Neuronal stem cell (in vitro differentiated cells): ENCODE results near the gene BMAL1.

ENCODE experiments used
- DNase-seq: peaks from one replicate; pipeline ENCODE4 v3.0.0-alpha.2; 2013; ENCODE audit warnings: low spot score
- H2AFZ ChIP-seq: one replicate; pipeline ENCODE4 v1.6.1; 2013; ENCODE audit warnings: mild to moderate bottlenecking, low read length, inconsistent platforms
- H2AK5ac ChIP-seq: 2 replicates; pipeline ENCODE4 v1.6.1; 2013; ENCODE audit warnings: low read depth, mild to moderate bottlenecking, inconsistent platforms, low read length, moderate library complexity, mixed read lengths
- H2BK120ac ChIP-seq: 2 replicates; pipeline ENCODE4 v1.6.1; 2013; ENCODE audit warnings: low read depth, mild to moderate bottlenecking, inconsistent platforms, low read length, moderate library complexity, mixed read lengths
- H2BK12ac ChIP-seq: one replicate; pipeline ENCODE4 v1.6.1; 2013; ENCODE audit warnings: low read length, inconsistent platforms
- H2BK15ac ChIP-seq: 2 replicates; pipeline ENCODE4 v1.6.1; 2013; ENCODE audit warnings: mild to moderate bottlenecking, low read length, inconsistent platforms, mixed read lengths
- H2BK5ac ChIP-seq: one replicate; pipeline ENCODE4 v1.6.1; 2013; ENCODE audit warnings: inconsistent platforms, mild to moderate bottlenecking, low read length, moderate library complexity
- H3K14ac ChIP-seq: one replicate; pipeline ENCODE4 v1.6.1; 2013; ENCODE audit warnings: low read length, inconsistent platforms
- H3K18ac ChIP-seq: 2 replicates; pipeline ENCODE4 v1.6.1; 2013; ENCODE audit warnings: low read length, inconsistent platforms
- H3K23ac ChIP-seq: 2 replicates; pipeline ENCODE4 v1.6.1; 2013; ENCODE audit warnings: low read depth, mild to moderate bottlenecking, mixed read lengths, low read length, inconsistent platforms; ENCODE audit not compliant: poor library complexity
- H3K27ac ChIP-seq: replicated peaks from 3 replicates; pipeline ENCODE4 v1.5.1; 2013; ENCODE audit warnings: low read length, inconsistent platforms
- H3K27me3 ChIP-seq, 3 experiments: 2 replicates each; pipeline ENCODE4 v1.6.1; 2013; ENCODE audit warnings: low read length in 3 of 3, mild to moderate bottlenecking in 2 of 3, inconsistent platforms in 1 of 3, low read depth in 1 of 3, mixed read lengths in 1 of 3, moderate library complexity in 1 of 3; ENCODE audit not compliant: control insufficient read depth in 3 of 3, insufficient read depth in 3 of 3
- H3K36me3 ChIP-seq, 2 donors: replicated peaks in 1 of 2; 2 replicates each; pipeline ENCODE4 v1.6.1; 2013; ENCODE audit warnings: low read length in 2 of 2; ENCODE audit not compliant: control insufficient read depth in 2 of 2, insufficient read depth in 2 of 2
- H3K4ac ChIP-seq: 2 replicates; pipeline ENCODE4 v1.6.1; 2013; ENCODE audit warnings: inconsistent platforms, mild to moderate bottlenecking, low read length, moderate library complexity
- H3K4me1 ChIP-seq, 2 donors: 1 replicate in 1 of 2; 2 replicates in 1 of 2; pipeline ENCODE4 v1.6.1; 2013; ENCODE audit warnings: low read length in 2 of 2, low read depth in 1 of 2; ENCODE audit not compliant: control insufficient read depth in 2 of 2, insufficient read depth in 1 of 2
- H3K4me2 ChIP-seq: one replicate; pipeline ENCODE4 v1.6.1; 2013; ENCODE audit warnings: mild to moderate bottlenecking, low read length, inconsistent platforms; ENCODE audit not compliant: insufficient read depth, poor library complexity, severe bottlenecking
- H3K4me3 ChIP-seq, 2 donors: 2 replicates each; pipeline ENCODE4 v1.5.1; 2013; ENCODE audit warnings: low read length in 2 of 2, mild to moderate bottlenecking in 2 of 2, inconsistent platforms in 1 of 2, moderate library complexity in 1 of 2
- H3K79me1 ChIP-seq: one replicate; pipeline ENCODE4 v1.6.1; 2013; ENCODE audit warnings: low read depth, mild to moderate bottlenecking, inconsistent platforms, low read length, moderate library complexity
- H3K9ac ChIP-seq: one replicate; pipeline ENCODE4 v1.6.1; 2013; ENCODE audit warnings: mild to moderate bottlenecking, low read depth, low read length, inconsistent platforms; ENCODE audit not compliant: poor library complexity
- H3K9me3 ChIP-seq, 2 donors: replicated peaks in 1 of 2; 2 replicates each; pipeline versions ENCODE3 to v1.6.1; 2013; ENCODE audit warnings: low read length in 2 of 2, mild to moderate bottlenecking in 2 of 2, inconsistent platforms in 1 of 2, low read depth in 1 of 2, mixed read lengths in 1 of 2, moderate library complexity in 1 of 2; ENCODE audit not compliant: control insufficient read depth in 2 of 2, insufficient read depth in 1 of 2
- H4K8ac ChIP-seq: one replicate; pipeline ENCODE4 v1.6.1; 2013; ENCODE audit warnings: low read depth, mild to moderate bottlenecking, inconsistent platforms, low read length, moderate library complexity
- H4K91ac ChIP-seq: one replicate; pipeline ENCODE4 v1.6.1; 2013; ENCODE audit warnings: low read length, low read depth, mild to moderate bottlenecking, inconsistent platforms; ENCODE audit not compliant: poor library complexity
- WGBS, 2 donors: extraction: QIAGEN DNeasy Blood & Tissue Kit; methylation state at CpG; one replicate each; pipeline ENCODE4 v1.1.7; 2013; ENCODE audit warnings: missing lambda C conversion rate in 2 of 2, mixed read lengths in 1 of 2; ENCODE audit not compliant: insufficient read length in 2 of 2, insufficient replicate concordance in 1 of 2; ENCODE audit errors: extremely low coverage in 2 of 2; 5-methylcytosine and 5-hydroxymethylcytosine counted together

The BMAL1 gene

GRCh38 chr11:13278609-13279486 is 1.3 kb downstream of the BMAL1 start:
- Histone ChIP-seq H2AK5ac (no peak overlapping the region), H2BK15ac (no peak overlapping the region), H3K18ac (no peak overlapping the region), H3K9me3 (no peaks in the 10 kb centered on the region), H3K23ac (no peak overlapping the region), H2BK120ac (no peak overlapping the region), H3K27ac (no peak overlapping the region), H3K27me3 (peaks cover 12 to 60% (median 49%) of the 10 kb centered on the region in 3 experiments), H2BK12ac (no peak overlapping the region), H4K91ac (no peak overlapping the region), H3K36me3 (no peaks in the 10 kb centered on the region), H3K4me1 (peaks cover 5 to 12% of the 10 kb centered on the region in 2 donors), H3K4ac (no peak overlapping the region), H3K4me2 (peak overlapping the region; percentile 96), H3K4me3 (peak overlapping the region; percentile 49 to 86), H3K79me1 (no peaks in the 10 kb centered on the region), H2BK5ac (no peak overlapping the region), H4K8ac (no peak overlapping the region), H3K9ac (peak overlapping the region; percentile 37), H2AFZ (peak overlapping the region; percentile 88), H3K14ac (no peak overlapping the region)
- DNase-seq = no peak
- WGBS, 2 donors = no CpG with 5 or more reads among the region's 61 CpGs

GRCh38 chr11:13279487-13279834 is 1.9 kb downstream of the BMAL1 start:
- Histone ChIP-seq H2BK15ac (no peak overlapping the region), H4K8ac (no peak overlapping the region), H3K9ac (no peak overlapping the region), H4K91ac (no peak overlapping the region), H3K36me3 (no peaks in the 10 kb centered on the region), H3K4ac (no peak overlapping the region), H2AK5ac (no peak overlapping the region), H2AFZ (no peak overlapping the region), H3K9me3 (no peaks in the 10 kb centered on the region), H3K23ac (no peak overlapping the region), H3K27me3 (peaks cover 12 to 56% (median 43%) of the 10 kb centered on the region in 3 experiments), H2BK12ac (no peak overlapping the region), H3K4me2 (no peak overlapping the region), H2BK120ac (no peak overlapping the region), H3K14ac (no peak overlapping the region), H3K79me1 (no peaks in the 10 kb centered on the region), H3K27ac (no peak overlapping the region), H3K4me1 (peaks cover 5 to 14% of the 10 kb centered on the region in 2 donors), H3K18ac (no peak overlapping the region), H3K4me3 (no peak overlapping the region), H2BK5ac (no peak overlapping the region)
- no CpG with 5 or more reads among the region's 3 CpGs for WGBS, 2 donors
- no peak for DNase-seq

- Histone ChIP-seq H3K23ac (no peak overlapping the region), H3K79me1 (no peaks in the 10 kb centered on the region), H2BK5ac (no peak overlapping the region), H3K18ac (no peak overlapping the region), H3K14ac (no peak overlapping the region), H2BK12ac (no peak overlapping the region), H2BK120ac (no peak overlapping the region), H3K9ac (no peak overlapping the region), H2AFZ (no peak overlapping the region), H2AK5ac (no peak overlapping the region), H3K4me1 (peaks cover 5 to 14% of the 10 kb centered on the region in 2 donors), H2BK15ac (no peak overlapping the region), H3K4me2 (no peak overlapping the region), H3K27me3 (peaks cover 12 to 52% (median 36%) of the 10 kb centered on the region in 3 experiments), H4K91ac (no peak overlapping the region), H3K27ac (no peak overlapping the region), H3K4ac (no peak overlapping the region), H4K8ac (no peak overlapping the region), H3K4me3 (no peak overlapping the region), H3K9me3 (no peaks in the 10 kb centered on the region), H3K36me3 (no peaks in the 10 kb centered on the region)
- no CpG with 5 or more reads among the region's 3 CpGs for WGBS, 2 donors
- no peak for DNase-seq
Observed at GRCh38 chr11:13280092-13280722, 2.6 kb downstream of the BMAL1 start.

- H2BK5ac ChIP-seq = no peak overlapping the region
- no peak overlapping the region for H3K27ac ChIP-seq
- no peak overlapping the region for H2AK5ac ChIP-seq
- H3K9me3 ChIP-seq = no peaks in the 10 kb centered on the region
- H3K4me2 ChIP-seq = no peak overlapping the region
- H3K79me1 ChIP-seq = no peaks in the 10 kb centered on the region
- H3K23ac ChIP-seq = no peak overlapping the region
- H2BK15ac ChIP-seq = no peak overlapping the region
- no peak overlapping the region for H3K9ac ChIP-seq
- H2BK120ac ChIP-seq = no peak overlapping the region
- H3K4me1 ChIP-seq = peaks cover 5 to 14% of the 10 kb centered on the region in 2 donors
- no peaks in the 10 kb centered on the region for H3K36me3 ChIP-seq
- no peak overlapping the region for H4K91ac ChIP-seq
- H3K4me3 ChIP-seq = no peak overlapping the region
- peaks cover 12 to 46% (median 32%) of the 10 kb centered on the region in 3 experiments for H3K27me3 ChIP-seq
- no peak overlapping the region for H3K14ac ChIP-seq
- H4K8ac ChIP-seq = no peak overlapping the region
- H2AFZ ChIP-seq = no peak overlapping the region
- DNase-seq = no peak
- no peak overlapping the region for H3K18ac ChIP-seq
- no peak overlapping the region for H2BK12ac ChIP-seq
- H3K4ac ChIP-seq = no peak overlapping the region
- WGBS, 2 donors = no CpG with 5 or more reads among the region's 3 CpGs
Observed at GRCh38 chr11:13280777-13281176, 3.2 kb downstream of the BMAL1 start.
